Stimulated activated CD8-positive, alpha-beta memory T cell treated with anti-CD3 and anti-CD28 coated beads, Interleukin-4, amount 100 ng/mL, for 4 hours (primary cell): Measurements from ENCODE around the gene TNFRSF4.

Source experiments
- DNase-seq, 2 donors: peaks; one replicate each; pipeline ENCODE4 v3.0.0-alpha.2; 2020; ENCODE audit warnings: low read depth in 2 of 2, low spot score in 1 of 2

Gene TNFRSF4

GRCh38 chr1:1171161-1171545, 42.8 kb downstream of the TNFRSF4 start:
- DNase-seq: no peak

GRCh38 chr1:1170215-1171091, 43.5 kb downstream of the TNFRSF4 start:
- DNase-seq: no peak

GRCh38 chr1:1169429-1170214, 44.3 kb downstream of the TNFRSF4 start:
- DNase-seq: no peak

- DNase-seq: no peak
These were observed 45.2 kb downstream of the TNFRSF4 start for GRCh38 chr1:1168451-1169411.

- no peak for DNase-seq
These were observed 46.0 kb downstream of the TNFRSF4 start for GRCh38 chr1:1167841-1168450.

- DNase-seq: no peak
These were observed 46.5 kb downstream of the TNFRSF4 start for GRCh38 chr1:1167398-1167821.

GRCh38 chr1:1166642-1167397, 47.1 kb downstream of the TNFRSF4 start:
- no peak for DNase-seq

GRCh38 chr1:1165900-1166421, 48.0 kb downstream of the TNFRSF4 start:
- DNase-seq: no peak

- DNase-seq: no peak
These were observed 48.5 kb downstream of the TNFRSF4 start for GRCh38 chr1:1165485-1165884.

GRCh38 chr1:1164701-1165451, 49.1 kb downstream of the TNFRSF4 start:
- no peak for DNase-seq

GRCh38 chr1:1164361-1164700, 49.6 kb downstream of the TNFRSF4 start:
- no peak for DNase-seq

GRCh38 chr1:1163538-1164070, 50.3 kb downstream of the TNFRSF4 start:
- DNase-seq: no peak

GRCh38 chr1:1162597-1163537, 51.1 kb downstream of the TNFRSF4 start:
- no peak for DNase-seq

- DNase-seq: no peak
These were observed 52.3 kb downstream of the TNFRSF4 start for GRCh38 chr1:1161683-1162079.
